ENCODE results near the gene TRIP13.
A peak's percentile ranks its signal among the peaks of the same experiment; 100 is the strongest.
"Not testable (repeated sequence)": the region's sequence is repeated elsewhere in the genome, so short reads cannot be mapped to it uniquely, and the experiment has no call there.

The TRIP13 gene

DNA sequence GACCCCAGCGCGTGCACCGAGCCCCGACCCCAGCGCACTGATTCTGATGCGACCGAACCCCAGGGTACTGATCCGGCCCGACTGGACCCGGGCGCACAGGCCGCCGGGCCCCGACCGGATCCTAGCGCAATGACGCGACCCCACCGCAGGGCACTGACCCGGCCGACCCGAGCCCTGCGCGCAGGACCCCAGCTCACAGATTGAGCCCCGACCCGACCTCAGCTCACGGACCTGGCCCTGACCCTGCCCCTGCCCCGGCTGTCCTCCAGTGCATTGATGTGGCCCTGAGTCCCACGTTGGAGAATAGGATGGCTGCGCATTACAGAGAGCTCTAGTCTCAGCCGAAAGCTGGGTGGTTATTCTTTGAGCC lies 438 bp downstream of the TRIP13 start:
- no peak for DNase-seq

DNA sequence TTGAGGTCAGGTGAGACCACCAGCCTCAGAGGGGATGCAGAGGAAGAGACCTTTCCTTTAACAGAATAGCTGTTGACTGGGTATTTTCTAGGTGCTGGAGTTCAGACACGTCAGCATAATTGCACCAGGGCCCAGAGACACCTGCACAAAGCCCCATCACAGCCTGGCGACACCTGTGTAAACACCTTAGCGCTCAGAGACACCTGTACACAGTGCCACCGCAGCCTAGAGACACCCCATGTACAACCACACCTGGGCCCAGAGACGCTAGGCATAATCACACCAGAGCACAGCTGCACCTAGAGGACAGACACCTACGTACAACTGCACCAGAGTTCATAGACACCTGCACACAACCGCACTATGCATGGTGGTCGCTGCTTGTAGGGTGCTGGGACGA lies 1.0 kb downstream of the TRIP13 start:
- DNase-seq, result no peak

DNA sequence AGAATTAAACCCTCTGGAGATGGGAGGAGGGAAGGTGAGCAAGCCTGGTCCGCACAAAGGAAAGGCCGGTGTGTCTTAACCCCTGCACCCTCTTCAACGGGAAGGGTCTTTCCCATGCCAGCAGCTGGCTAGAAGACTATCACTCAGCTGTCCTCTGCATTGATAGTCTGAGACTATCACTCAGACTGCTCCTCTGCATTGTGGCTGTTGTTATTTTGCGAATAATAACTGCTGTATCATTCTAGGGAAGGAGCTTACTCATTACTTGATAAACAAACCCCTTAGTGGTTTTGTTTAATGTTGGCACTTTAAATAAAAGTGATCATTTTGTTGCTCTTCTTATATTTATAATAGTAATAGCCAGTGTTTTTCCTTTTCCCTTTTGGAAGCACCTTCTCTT lies 8.1 kb downstream of the TRIP13 start:
- DNase-seq, result no peak

DNA sequence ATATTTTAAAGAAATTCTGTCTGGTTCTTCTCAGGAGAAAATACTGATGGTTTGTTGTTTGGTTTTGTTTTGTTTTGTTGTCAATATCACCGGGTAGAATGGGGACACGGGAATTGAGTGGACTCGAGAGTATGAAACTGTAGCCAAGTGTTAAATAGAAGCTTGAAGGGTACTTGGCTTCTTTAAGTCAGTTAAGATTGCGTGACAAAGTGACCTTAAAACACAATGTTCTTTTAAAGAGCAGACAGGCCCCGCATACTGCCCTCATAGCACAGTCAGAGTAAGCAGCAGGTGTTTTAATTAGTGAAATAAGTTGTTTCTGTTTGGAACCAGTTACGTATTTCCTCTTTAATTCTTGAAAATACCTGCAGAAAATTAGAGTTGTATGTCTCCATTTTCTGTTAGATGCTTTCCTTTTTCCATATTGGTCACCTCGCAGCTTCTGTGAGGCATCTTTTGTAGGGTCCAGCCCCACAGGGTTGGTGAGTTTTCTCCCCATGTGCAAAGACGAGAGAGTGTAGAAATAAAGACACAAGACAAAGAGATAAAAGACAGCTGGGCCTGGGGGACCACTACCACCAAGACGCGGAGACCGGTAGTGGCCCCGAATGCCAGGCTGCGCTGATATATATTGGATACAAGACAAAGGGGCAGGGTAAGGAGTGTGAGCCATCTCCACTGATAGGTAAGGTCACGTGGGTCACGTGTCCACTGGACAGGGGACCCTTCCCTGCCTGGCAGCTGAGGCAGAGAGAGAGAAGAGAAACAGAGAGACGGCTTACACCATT lies 9.6 kb downstream of the TRIP13 start:
- no peak for DNase-seq

DNA sequence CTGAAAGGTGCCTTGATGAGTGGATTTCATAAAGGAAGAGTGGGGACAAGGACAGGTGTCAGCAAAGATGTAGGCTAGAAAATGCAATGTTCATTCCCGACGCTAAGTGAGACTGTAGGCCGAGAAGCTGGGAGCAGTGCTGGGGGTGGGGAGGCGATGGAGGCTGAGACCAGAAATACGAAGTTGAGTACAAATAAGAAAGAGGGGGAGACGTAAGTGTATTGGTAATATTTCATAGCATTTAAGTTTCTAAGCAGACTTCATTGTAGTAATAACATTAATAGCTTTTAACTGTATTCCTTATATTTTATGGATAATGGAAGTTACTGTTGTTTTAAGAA lies 11.0 kb downstream of the TRIP13 start:
- no peak for DNase-seq

DNA sequence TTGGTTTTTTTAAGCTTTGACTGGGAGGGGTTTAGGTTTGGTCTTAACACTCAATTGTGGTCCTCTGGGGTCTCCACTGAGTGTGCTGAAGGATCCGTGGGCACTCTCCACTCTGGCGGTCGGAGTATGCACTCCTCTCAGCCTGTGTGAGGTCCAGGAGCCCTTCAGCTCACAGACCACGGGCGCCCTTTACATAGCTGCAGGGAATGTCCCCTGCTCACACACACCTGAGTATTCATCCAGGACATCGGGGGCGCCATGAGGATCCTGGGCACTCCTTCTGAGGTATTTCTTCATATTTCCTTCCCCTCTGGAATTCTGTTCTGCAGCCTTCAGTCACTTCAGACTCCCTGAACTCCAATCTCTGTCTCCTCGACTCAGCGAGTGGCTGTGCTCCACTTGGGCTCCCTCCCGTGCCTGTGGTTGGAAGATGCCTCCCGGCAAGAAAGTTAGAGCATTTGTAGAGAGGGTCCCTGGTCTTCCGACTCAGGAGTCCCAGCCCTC lies 12.5 kb downstream of the TRIP13 start:
- no peak for DNase-seq

DNA sequence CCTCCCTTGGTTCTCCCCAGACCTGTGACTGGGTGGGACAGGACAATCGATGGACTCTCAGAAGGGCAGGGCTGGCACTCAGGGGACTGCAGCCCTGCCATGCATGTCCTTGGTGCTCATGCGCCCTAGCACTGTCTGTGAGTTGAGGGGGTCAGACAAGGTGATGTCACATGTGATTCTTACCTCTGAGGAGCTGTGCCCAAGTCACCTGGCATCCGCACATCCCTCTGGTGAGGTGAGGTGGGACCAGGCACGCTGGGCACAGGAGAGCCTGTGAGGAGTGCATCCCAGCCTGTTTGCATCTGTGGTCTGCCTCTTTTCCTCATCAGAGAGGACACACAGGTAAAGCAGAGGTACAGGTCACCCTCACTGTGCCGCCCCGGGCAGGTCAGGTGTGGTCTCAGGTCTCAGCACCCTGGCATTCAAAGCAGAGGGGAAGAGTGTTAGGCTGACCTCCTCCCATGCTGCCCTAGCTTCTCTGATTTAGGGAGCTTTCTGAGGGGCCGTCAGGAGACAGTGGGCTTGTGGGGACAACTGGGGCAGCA lies 14.8 kb downstream of the TRIP13 start:
- DNase-seq, result no peak

DNA sequence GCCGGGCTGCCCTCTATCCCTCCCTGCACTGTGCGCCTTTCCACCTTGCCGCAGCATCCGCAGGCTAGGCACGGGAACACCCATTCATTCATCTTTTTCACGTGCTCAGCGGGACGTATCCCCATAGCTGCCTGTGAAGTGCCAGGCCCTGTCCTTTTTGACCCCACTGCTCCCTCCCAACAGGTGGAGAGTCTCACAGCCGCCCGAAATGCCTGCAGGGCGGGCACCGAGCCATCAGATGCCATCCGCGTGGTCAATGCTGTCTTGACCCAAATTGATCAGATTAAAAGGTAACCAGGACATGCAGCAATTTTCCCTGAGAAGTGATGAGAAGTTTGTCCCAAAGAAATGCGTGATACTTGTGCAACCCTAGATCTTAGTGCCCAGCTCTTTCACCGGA lies 15.5 kb downstream of the TRIP13 start:
- no peak for DNase-seq

DNA sequence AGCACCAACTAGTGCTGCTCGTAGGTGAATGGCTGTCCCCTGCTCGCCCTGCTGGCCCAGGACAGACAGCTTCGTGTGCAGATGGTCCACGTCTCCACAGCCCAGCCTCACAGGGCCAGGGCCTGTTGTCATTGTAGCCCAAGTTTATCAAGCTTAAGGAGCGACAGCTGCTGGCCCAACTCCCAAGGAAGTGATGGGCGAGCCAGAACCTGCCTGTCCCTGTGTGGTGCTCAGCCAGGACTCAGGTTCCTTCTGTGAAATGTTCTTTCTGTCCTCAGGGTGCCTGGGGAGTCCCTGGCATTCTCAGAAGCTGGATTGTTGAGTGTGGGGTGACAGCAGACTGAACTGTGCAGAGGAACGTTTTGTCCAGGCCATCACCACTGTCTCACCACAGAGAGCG lies 16.4 kb downstream of the TRIP13 start:
- no peak for DNase-seq

DNA sequence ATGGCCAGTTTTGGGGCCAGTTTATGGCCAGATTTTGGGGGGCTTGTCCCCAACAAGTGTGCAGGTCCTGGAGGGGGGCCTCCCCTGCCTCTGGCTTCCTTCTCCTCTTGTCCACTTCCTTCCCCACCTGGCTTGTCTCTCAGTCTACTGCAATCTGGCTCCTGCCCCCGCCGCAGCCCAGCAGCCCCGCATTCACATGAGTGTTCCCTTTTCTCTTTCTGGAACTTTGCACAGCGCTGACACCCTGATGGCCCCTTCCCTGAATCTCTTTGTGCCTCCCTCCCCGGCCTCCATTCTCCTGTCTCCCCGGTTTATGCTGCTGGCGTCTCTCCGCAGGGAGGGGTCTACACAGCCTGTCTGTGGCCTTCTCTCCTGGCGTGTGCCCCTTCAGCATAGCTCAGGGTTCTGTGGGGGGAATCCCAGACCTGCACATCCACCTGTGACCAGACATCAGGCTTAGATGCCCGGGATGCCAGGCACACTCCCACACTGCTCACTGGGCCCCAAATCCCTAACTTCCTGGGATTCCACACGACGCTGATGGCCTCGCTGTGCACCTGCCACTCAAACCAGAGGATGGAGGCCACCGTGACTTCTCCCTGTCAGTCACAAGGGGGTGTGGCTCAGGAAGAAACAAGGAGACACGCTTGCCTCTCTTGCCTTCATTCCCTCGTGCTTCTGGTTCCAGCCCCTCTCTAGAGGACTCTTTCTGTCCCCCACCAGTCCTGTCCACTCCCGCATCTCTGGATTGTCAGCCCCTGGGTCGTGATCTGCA lies 17.5 kb downstream of the TRIP13 start:
- no peak for DNase-seq

DNA sequence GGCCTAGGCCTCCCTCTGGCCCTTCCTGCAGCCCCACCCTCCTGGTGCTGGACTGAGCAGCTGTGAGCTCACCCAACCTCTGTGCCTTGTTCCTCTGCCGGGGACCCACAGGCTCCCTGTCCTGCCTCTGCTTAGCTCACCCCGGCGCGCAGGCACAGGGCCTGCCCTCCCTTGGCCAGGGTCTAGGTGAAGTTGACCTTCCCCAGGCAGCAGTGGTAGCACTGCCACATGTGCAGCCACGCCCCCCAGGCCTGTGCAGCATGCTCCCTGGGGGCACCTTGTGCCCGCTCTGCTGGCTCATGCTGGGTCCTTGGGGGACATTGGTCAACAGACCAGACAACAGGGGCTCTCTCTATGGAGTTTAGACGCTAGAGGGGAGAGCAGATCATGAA lies 18.1 kb downstream of the TRIP13 start:
- no peak for DNase-seq

DNA sequence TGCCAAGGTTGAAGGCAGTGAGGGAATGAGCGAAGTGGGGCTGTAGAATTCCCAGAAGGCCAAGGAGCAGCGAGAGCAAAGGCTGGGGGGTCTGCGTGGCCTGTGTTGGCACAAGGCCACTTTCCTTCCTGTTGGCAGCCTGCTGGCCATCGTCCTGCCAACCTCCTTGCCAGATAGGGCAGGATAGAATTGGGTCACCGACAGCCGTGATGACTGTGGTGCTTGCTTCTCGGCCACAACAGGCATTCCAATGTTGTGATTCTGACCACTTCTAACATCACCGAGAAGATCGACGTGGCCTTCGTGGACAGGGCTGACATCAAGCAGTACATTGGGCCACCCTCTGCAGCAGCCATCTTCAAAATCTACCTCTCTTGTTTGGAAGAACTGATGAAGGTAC lies 18.9 kb downstream of the TRIP13 start:
- DNase-seq, result no peak

DNA sequence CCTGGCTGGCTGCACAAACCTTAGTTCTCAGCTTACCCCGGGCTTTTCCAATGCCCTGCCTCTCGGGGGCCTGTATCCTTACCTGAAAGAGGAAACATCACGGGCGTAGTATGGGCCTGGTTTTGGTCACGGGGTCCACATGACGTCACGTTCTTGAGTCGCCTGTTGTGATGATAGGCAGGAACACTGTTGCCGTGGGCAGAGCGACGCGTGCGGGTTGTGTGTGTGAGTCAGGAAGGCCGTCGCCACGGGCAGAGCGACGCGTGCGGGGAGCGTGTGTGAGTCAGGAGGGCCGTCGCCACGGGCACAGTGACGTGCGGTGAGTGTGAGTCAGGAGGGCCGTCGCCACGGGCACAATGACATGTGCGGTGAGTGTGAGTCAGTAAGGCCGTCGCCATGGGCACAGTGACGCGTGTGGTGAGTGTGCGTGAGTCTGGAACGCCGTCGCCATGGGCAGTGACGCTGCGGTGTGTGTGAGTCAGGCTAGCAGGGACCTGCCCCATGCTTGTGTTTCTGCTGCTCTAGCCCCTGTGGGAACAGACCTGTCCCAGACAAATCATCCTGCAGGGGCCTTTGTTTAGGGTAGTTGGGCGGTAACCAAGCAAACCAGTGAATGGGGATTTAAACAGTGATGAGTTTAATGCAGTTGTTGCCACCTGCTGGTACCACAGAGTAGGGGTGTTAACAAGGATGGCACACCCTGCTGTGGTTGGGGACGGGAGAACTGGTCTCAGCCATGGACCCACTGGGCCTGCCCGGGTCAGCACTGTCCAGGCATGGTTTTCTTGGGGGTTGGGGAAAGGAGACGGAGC lies 19.8 kb downstream of the TRIP13 start:
- DNase-seq, result peak; percentile 66 to 75

DNA sequence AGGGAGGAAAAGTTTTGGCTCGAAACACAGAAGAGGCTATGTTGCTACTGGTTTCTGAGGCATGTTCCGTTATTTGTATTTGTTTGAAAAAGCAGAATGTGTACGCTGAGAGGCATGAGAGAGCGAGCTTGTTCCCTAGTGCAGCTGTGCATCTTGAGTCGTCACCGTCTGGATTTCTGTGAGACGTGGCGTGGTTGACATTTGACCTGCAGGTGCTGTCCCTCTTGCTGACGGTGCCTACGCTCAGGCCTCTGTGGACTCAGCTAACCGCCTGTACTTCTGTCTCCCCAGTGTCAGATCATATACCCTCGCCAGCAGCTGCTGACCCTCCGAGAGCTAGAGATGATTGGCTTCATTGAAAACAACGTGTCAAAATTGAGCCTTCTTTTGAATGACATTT lies 21.5 kb downstream of the TRIP13 start:
- DNase-seq, result no peak

DNA sequence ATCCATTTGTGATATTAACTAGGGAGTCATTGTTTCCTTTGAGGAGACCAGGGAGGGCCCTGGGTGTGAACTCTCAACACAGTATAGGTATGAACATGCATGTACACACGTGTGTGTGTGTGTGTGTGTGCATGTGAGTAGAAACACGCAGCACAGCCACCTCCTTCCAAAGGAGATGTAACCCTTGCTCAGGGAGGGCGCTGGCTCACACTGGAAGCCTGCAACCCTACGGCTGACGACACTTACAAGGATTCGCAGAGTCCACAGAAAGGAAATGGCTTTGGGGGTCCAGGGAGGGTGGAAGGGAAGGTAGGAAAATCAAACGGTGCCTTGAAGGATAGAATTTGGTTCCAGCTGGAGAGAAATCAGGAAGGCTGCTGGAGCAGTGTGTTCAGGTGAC lies 21.9 kb downstream of the TRIP13 start:
- DNase-seq, result no peak

DNA sequence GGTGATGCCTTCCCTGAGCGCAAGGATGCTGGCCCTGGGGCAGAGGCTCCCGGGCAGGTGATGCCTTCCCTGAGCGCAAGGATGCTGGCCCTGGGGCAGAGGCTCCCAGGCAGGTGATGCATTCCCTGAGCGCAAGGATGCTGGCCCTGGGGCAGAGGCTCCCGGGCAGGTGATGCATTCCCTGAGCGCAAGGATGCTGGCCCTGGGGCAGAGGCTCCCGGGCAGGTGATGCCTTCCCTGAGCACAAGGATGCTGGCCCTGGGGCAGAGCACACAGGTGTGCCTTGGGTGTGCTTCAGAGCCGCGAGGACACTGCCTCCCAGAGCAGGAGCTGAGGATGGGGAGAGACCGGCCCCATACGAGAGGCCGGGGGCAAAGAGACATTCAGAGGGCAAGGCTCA lies 22.7 kb downstream of the TRIP13 start:
- DNase-seq, result not testable (repeated sequence)

DNA sequence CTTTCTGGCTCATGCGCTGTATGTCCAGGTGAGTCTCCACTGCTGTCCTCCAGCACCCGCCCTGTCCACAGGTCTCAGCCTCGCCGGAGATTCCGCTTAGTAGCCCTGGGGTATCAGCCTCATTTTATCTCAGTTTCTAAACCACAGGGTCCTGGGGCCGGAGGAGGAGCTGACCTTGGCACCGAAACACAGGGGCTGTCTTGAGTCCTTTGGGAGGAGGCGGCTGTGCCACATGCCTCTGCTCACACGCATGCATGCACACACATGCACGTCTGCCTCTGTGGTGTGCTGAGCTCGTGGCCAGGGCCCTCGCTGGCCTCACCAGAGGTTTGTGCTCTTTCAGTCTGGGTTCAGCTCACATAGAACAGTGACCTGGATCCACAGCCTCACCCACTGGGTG lies 23.3 kb downstream of the TRIP13 start:
- DNase-seq, result no peak

DNA sequence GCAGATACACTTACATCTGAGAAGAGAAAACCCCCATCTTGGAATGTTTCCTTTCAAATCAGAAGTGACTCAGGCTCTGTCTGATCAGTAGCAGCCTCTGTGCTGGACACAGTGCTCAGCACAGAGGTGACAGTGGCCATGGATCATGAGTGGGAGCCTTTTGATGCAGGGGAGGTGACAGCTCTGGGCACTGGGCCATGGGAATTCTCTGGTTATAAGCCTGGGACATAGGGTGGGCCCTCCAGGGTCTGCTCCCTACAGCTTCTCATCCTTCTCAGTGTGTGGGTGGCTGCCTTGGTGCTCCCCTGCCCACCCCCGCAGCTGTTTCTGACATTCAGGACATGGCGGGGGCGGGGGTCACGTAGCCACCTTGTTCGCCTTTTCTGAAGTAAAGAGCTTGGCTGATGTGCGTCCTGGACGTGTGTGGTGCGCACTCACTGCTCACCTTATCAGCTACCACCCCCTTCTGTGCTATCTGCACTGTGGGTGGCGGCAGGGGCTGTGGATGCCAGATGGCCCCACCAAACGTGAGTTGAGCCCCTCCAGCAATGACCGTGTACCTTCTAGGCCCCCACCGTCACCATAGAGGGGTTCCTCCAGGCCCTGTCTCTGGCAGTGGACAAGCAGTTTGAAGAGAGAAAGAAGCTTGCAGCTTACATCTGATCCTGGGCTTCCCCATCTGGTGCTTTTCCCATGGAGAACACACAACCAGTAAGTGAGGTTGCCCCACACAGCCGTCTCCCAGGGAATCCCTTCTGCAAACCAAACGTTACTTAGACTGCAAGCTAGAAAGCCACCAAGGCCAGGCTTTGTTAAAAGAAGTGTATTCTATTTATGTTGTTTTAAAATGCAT lies 24.0 kb downstream of the TRIP13 start:
- no peak for DNase-seq

DNA sequence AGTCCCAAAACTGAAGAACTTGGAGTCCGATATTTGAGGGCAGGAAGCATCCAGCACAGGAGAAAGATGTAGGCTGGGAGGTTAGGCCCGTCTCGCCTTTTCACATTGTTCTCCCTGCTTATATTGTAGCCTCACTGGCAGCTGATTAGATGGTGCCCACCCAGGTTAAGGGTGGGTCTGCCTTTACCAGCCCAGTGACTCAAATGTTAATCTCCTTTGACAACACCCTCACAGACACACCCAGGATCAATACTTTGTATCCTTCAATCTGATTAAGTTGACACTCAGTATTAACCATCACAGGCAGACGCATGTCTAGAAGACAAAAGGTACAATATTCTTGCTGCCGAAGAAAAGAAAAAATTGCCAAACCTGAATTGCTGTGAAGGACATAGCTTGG lies 26.0 kb downstream of the TRIP13 start:
- DNase-seq, result not testable (repeated sequence)

DNA sequence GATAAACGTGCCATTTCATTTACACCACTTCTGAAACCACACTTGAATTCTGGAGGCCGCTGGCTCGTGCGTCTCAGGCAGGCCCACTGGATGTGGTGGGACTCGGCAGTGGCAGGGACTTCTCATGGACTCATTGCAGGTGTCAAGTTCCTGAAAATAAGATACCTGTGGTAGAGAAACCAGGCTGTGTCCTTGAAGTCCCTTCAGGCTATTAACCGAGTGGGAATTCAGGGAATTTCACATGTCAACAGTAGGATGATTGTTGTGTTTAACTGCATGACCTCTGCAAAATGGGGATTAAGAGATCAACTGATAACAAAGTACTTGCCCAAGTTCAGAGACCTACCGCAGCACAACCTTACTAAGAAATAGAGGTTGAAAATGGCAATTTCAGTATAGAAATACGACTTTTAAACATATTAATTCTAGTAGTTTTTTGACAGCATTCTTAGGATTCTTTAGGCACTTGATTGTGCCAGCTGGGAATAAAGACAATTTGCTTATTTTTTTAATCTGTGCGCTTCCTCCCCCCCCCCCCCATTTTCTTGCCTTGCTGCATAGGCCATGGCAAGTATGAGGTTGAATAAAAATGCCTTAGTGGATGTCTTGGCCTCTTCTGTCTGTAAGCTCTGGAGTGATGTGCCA lies 26.8 kb downstream of the TRIP13 start:
- no peak for DNase-seq

DNA sequence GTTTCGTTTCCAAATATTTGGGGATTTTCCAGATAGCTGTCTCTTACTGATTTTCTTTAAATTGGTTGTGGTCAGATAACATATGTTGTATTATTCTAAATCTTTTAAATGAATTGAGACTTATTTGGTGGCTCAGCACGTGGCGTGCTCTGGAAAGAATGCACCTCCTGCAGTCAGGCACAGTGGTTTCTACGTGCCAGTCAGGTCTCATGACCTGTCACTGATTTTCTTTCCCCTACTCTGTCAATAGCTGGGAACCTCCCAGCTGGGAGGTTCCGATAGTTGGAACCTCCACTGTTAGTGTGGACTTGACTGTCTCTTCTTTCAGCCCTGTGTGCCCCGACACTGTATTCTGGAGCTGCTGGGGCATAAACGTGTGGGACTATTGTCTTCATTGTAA lies 27.6 kb downstream of the TRIP13 start:
- DNase-seq, result no peak
